OCI-LY7 (cell line): ENCODE results near the gene CERS6.

ENCODE experiments used
- EZH2phosphoT487 ChIP-seq: fragments of 200-600 bp; sonication (generic); IDR thresholded peaks from 2 replicates; pipeline ENCODE4 v1.6.1; 2018; ENCODE audit warnings: low read depth, borderline replicate concordance, mild to moderate bottlenecking, mixed run types, antibody characterized with exemption, low read length, moderate library complexity, mixed read lengths
- TF ChIP-seq, protein P1 (sequence below): fragments of 200-600 bp; sonication (generic); conservative IDR thresholded peaks from 2 replicates; pipeline ENCODE4 v1.5.1; 2014; ENCODE audit warnings: mild to moderate bottlenecking, antibody characterized with exemption, low read length, moderate library complexity, mixed read lengths

DNA sequence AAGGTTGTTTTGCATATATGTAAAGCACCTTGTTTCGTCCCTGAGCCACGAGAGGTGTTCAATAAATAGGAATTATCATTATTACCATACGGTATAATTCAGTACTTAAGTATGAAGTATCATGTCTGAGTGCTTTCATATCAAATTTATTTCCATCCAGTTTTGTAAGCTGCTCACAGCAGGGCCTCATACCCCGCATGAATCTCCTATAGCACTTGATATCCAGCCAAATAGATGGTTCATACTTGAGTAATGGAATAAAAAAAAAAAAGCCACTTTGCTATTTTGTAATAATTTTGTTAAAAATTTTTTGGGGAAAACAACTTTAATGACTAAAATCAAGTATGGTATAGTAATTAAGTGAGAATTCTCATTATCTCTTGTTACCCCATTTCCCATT is 185.6 kb downstream of the CERS6 start:
- TF ChIP-seq, protein P1, sequence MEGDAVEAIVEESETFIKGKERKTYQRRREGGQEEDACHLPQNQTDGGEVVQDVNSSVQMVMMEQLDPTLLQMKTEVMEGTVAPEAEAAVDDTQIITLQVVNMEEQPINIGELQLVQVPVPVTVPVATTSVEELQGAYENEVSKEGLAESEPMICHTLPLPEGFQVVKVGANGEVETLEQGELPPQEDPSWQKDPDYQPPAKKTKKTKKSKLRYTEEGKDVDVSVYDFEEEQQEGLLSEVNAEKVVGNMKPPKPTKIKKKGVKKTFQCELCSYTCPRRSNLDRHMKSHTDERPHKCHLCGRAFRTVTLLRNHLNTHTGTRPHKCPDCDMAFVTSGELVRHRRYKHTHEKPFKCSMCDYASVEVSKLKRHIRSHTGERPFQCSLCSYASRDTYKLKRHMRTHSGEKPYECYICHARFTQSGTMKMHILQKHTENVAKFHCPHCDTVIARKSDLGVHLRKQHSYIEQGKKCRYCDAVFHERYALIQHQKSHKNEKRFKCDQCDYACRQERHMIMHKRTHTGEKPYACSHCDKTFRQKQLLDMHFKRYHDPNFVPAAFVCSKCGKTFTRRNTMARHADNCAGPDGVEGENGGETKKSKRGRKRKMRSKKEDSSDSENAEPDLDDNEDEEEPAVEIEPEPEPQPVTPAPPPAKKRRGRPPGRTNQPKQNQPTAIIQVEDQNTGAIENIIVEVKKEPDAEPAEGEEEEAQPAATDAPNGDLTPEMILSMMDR, result no peak
- TF ChIP-seq EZH2phosphoT487, result no peak
